ENCODE data around the gene AMHR2. TPM values are rescaled to one million over a fixed set of nuclear protein-coding genes. Genes with fewer than 3 reads are reported as not detected.
"Not testable (repeated sequence)": the region's sequence is repeated elsewhere in the genome, so short reads cannot be mapped to it uniquely, and the experiment has no call there.

The AMHR2 gene
- total RNA-seq, 1 experiment from 2014 or later, result not detected

GRCh38 chr12:53414756-53415417 is 8.8 kb upstream of the AMHR2 start:
- no peak for DNase-seq (ENCODE audit: low read depth)

GRCh38 chr12:53415752-53416389 is 7.8 kb upstream of the AMHR2 start:
- not testable (repeated sequence) for DNase-seq (ENCODE audit: low read depth)

- not testable (repeated sequence) for DNase-seq (ENCODE audit: low read depth)
Measured at GRCh38 chr12:53417291-53417816, 6.3 kb upstream of the AMHR2 start.

- DNase-seq (ENCODE audit: low read depth), result no peak
Measured at GRCh38 chr12:53418221-53418620, 5.4 kb upstream of the AMHR2 start.

GRCh38 chr12:53419756-53420155 is 3.9 kb upstream of the AMHR2 start:
- DNase-seq (ENCODE audit: low read depth), result no peak

DNA sequence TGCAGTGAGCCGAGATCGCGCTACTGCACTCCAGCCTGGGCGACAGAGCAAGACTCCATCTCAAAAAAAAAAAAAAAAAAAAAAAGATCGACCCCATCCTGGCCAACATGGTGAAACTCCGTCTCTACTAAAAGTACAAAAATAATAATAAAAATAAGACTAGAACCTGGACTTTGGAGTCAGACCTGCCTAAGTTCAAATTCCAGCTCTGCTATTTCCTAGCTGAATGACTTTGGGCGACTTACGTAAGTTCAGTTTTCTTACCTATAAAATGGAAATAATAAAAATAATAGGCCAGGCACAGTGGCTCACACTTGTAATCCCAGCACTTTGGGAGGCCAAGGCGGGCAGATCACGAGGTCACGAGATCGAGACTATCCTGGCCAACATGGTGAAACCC is 1.4 kb upstream of the AMHR2 start:
- not testable (repeated sequence) for DNase-seq (ENCODE audit: low read depth)

DNA sequence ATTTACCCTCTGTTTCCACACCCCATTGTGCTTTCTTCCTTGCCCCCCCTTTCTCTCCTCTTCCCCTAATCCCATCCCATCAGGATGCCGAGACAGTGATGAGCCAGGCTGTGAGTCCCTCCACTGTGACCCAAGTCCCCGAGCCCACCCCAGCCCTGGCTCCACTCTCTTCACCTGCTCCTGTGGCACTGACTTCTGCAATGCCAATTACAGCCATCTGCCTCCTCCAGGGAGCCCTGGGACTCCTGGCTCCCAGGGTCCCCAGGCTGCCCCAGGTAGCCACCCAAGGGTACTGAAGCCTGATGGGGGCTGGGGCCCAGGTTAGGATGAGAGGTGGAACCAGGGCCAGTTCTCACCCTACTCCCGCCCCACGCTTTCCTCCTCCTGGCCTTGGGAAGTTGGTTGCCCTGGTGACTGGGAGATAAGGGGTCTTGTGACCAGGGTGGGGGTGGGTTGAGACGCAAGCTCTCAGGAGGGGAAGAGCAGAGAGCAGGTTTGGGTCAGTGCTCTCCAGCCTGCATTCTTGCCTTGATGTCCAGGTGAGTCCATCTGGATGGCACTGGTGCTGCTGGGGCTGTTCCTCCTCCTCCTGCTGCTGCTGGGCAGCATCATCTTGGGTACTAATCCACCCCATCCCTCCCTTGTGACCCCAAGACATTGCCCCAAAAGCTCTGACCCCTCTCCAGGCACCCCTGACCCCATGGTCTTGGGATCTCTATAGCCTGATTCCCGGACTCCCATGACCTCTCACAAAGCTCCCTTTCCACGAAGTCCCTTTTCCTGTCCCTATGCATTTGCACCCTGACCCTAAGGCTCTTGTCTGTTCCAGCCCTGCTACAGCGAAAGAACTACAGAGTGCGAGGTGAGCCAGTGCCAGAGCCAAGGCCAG is 1.2 kb downstream of the AMHR2 start:
- no peak for DNase-seq (ENCODE audit: low read depth)

- DNase-seq (ENCODE audit: low read depth), result no peak
Measured at GRCh38 chr12:53425515-53426150, 2.0 kb downstream of the AMHR2 start.

- peak; percentile 88 for DNase-seq (ENCODE audit: low read depth)
Measured at GRCh38 chr12:53427905-53428594, 4.4 kb downstream of the AMHR2 start.

DNA sequence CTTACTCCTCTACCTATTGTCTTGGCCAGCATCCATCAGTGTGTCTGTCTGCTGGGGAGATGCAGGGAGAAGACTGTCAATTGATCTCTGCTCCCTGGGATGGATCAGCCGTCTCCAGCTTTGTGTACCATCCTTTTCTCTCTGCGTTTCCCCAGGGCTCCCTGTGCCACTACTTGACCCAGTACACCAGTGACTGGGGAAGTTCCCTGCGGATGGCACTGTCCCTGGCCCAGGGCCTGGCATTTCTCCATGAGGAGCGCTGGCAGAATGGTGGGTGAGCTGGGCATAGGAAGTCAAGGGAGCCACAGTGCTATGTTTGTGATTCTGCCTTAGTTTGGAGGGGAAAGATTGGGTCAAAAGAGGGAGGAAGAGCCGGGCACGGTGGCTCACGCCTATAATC is 5.1 kb downstream of the AMHR2 start:
- DNase-seq (ENCODE audit: low read depth), result no peak

- DNase-seq (ENCODE audit: low read depth), result no peak
Measured at GRCh38 chr12:53430116-53430515, 6.5 kb downstream of the AMHR2 start.

DNA sequence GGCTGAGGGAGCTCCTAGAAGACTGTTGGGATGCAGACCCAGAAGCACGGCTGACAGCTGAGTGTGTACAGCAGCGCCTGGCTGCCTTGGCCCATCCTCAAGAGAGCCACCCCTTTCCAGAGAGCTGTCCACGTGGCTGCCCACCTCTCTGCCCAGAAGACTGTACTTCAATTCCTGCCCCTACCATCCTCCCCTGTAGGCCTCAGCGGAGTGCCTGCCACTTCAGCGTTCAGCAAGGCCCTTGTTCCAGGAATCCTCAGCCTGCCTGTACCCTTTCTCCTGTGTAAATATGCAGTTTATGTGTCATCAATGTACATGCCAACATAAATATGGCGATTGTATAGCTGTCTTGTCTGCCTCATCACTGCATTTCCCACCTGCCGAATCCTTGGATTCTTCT is 7.5 kb downstream of the AMHR2 start:
- DNase-seq (ENCODE audit: low read depth), result no peak

DNA sequence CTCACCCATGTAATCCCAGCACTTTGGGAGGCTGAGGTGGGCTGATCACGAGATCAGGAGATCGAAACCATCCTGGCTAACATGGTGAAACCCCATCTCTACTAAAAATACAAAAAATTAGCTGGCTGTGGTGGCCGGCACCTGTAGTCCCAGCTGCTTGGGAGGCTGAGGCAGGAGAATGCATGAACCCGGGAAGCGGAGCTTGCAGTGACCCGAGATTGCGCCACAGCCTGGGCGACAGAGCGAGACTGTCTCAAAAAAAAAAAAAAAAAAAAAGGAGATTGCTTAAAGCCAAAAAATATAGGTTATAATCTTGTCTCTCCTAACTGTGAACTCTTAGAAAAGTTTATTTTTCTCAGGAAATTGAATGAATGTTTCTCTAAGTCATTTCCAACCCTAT is 11.7 kb downstream of the AMHR2 start:
- DNase-seq (ENCODE audit: low read depth), result not testable (repeated sequence)

DNA sequence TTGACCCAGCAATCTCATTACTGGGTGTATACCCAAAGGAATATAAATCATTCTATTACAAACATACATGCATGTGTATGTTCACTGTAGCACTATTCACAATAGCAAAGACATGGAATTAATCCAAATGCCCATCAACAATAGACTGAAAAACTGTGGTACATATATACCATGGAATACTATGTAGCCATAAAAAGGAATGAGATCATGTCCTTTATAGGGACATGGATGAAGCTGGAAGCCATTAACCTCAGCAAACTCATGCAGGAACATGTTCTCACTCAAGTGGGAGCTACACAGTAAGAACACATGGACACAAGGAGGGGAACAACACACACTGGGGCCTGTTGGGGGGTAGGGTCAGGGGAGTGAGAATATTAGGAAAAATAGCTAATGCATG is 15.9 kb downstream of the AMHR2 start:
- not testable (repeated sequence) for DNase-seq (ENCODE audit: low read depth)

- peak; percentile 99 for DNase-seq (ENCODE audit: low read depth)
Measured at GRCh38 chr12:53441040-53441833, 17.6 kb downstream of the AMHR2 start, which contains the start of gene PRR13. Gene PRR13, plus strand, starts transcription at chr12:53441734. Its CDS starts 981 bp downstream, at chr12:53442715.

GRCh38 chr12:53443955-53444354 is 20.3 kb downstream of the AMHR2 start:
- DNase-seq (ENCODE audit: low read depth), result no peak

DNA sequence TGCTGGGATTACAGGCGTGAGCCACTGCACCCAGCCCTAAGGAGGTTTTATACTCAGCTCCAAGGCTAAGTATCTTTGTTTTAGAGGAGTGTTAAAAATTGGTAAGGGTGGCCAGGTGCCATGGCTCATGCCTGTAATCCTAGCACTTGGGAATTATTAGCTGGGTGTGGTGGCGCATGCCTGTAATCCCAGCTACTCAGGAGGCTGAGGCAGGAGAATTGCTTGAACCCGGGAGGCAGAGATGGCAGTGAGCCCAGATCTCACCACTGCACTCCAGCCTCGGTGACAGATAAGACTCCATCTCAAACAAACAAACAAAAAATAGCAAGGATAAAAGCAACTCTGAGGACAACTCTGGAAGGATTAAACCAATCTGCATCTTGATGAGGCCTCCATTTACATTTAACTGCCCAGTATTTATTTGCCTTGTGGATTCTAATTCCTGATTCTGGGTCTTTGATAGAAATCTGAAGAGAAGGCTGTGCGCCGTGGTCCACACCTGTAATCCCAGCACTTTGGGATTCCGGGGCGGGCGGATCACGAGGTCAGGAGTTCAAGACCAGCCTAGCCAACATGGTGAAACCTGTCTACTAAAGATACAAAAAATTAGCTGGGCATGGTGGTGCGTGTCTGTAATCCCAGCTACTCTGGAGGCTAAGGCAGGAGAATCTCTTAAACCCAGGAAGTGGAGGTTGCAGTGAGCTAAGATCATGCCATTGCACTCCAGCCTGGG is 21.1 kb downstream of the AMHR2 start:
- not testable (repeated sequence) for DNase-seq (ENCODE audit: low read depth)

DNA sequence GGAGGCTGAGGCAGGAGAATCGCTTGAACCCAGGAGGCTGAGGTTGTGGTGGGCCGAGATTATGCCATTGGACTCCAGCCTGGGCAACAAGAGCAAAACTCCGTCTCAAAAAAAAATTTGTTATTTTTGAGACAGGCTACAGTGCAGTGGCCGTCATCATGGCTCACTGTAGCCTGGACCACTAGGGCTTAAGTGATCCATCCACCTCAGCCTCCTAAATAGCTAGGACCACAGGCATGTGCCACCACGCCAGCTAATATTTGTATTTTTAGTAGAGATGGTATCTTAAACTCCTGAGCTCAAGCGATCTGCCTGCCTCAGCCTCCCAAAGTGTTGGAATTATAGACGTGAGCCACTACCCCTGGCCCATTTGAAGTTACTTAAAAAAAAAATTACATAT is 27.3 kb downstream of the AMHR2 start:
- no peak for DNase-seq (ENCODE audit: low read depth)

DNA sequence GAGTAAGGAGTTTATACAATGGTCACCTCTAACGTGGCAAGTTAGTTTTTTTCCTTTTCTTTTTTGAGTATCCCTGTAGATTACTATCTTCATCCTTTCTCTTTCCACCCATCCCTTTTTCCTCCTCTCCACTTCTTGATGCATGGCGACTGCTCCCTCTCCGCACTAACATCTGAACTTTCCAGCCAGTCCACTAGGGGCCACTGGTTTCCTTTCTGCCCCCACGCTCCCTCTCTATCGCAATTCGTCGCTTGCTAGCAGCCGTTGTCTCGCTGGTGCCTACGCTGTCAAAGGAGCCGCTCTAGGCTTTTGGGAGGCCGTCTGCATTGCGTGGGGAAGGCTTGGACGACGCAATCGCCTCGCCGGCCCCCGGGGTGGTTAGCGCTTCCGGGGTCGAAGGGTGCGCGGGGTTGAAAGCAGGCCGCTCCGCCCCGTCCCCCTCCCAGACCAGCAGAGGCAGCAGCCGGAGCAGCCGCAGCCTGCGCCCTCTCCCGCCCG is 28.1 kb downstream of the AMHR2 start, which contains the start of gene PCBP2:
Gene PCBP2, plus strand, starts transcription at position 442 of the 498 bp plus-strand sequence. CDS start 2,699 bp downstream, outside the sequence.
- DNase-seq (ENCODE audit: low read depth), result peak; percentile 100
